ENCODE measurements around the gene MAL.

The MAL gene

GRCh38 chr2:95057535-95058370 lies 32.2 kb downstream of the MAL start:
- TF ChIP-seq CTCF (conservative IDR thresholded peaks at IDR 0.05), result no peak
- no peak overlapping the region for H3K27ac ChIP-seq

- no peak overlapping the region for H3K27ac ChIP-seq
These were observed 33.0 kb downstream of the MAL start for GRCh38 chr2:95058466-95058988.

GRCh38 chr2:95058989-95059641 lies 33.6 kb downstream of the MAL start:
- no peak overlapping the region for H3K27ac ChIP-seq
- no peak for TF ChIP-seq CTCF (conservative IDR thresholded peaks at IDR 0.05)

More at GRCh38 chr2:95058466-95058988, 33.0 kb downstream of the MAL start:
- TF ChIP-seq CTCF (conservative IDR thresholded peaks at IDR 0.05), result no peak

GRCh38 chr2:95059656-95060370 lies 34.3 kb downstream of the MAL start:
- no peak overlapping the region for H3K27ac ChIP-seq
- no peak for TF ChIP-seq CTCF (conservative IDR thresholded peaks at IDR 0.05)

- TF ChIP-seq CTCF (conservative IDR thresholded peaks at IDR 0.05), result no peak
- H3K27ac ChIP-seq, result no peak overlapping the region
These were observed 35.1 kb downstream of the MAL start for GRCh38 chr2:95060446-95061118.

GRCh38 chr2:95061119-95061512 lies 35.6 kb downstream of the MAL start:
- no peak overlapping the region for H3K27ac ChIP-seq
- no peak for TF ChIP-seq CTCF (conservative IDR thresholded peaks at IDR 0.05)
